GM18505 (cell line): Measurements from ENCODE around the gene EIPR1.

Source experiments
- ATAC-seq: cut with Tn5 transposase; IDR thresholded peaks from one replicate; pipeline ENCODE4 v1.9.1; 2021; ENCODE audit not compliant: unreplicated experiment
- POLR2A ChIP-seq: IDR thresholded peaks from 4 replicates; pipeline ENCODE4 v1.6.1; 2011; ENCODE audit warnings: borderline replicate concordance; ENCODE audit not compliant: insufficient read depth, insufficient read length; ENCODE audit errors: extremely low read depth

Gene EIPR1

DNA sequence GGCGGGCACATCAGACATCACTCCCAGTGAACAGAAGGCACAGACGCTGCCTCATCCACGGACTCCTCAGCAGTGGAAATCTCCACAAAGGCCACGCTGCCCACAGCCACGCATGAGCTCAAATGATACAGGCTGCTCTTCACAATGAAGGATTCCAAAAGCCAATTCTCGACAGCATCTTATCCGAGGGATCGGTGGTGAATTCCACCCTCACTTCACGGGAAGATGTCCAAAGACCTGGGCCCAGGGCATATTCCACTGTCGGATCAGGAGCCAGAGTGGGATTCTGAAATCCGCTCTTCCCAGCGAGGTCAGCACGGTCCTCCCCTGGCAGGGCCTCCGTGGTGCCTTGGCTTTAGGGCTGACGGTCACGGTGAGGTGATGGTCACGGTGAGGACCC, 55.8 kb downstream of the EIPR1 start:
- no peak for TF ChIP-seq POLR2A
- ATAC-seq = no peak

DNA sequence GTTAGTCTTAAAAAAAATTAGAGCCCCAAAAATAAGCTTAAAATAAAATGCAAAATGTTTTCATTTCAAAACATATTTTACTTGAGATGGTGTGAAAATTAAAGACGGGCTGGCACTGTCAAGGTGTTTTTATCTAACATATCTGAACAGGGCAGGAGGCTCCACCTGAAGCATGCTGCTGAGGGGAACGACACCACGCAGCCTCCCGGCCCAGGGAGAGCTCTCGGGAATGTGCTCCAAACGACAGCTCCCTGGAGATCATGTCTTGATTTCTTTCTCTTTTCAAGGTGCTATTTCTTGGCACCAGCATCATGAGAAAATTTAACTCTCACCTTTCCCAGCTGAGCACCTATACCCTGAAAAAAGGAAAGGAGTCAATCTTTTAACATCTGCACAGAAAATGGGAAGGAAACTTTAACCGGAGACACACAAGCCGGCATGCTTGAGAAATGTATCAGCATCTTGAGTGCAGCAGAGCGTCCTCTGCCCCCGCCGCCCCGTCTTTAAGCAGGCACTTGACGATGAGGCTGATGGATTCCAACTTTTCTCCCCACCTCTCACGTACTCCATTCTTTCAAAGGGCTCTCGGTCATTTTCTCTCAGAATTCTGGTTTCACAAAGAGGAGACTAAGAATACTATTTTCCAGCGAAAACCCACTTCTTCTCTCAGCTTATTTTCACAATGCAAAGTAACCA, 56.6 kb downstream of the EIPR1 start:
- TF ChIP-seq POLR2A = no peak
- no peak for ATAC-seq

- ATAC-seq = no peak
- no peak for TF ChIP-seq POLR2A
These were observed 57.7 kb downstream of the EIPR1 start for GRCh38 chr2:3319745-3320566.

- ATAC-seq = no peak
- no peak for TF ChIP-seq POLR2A
These were observed 58.5 kb downstream of the EIPR1 start for GRCh38 chr2:3319134-3319533.

DNA sequence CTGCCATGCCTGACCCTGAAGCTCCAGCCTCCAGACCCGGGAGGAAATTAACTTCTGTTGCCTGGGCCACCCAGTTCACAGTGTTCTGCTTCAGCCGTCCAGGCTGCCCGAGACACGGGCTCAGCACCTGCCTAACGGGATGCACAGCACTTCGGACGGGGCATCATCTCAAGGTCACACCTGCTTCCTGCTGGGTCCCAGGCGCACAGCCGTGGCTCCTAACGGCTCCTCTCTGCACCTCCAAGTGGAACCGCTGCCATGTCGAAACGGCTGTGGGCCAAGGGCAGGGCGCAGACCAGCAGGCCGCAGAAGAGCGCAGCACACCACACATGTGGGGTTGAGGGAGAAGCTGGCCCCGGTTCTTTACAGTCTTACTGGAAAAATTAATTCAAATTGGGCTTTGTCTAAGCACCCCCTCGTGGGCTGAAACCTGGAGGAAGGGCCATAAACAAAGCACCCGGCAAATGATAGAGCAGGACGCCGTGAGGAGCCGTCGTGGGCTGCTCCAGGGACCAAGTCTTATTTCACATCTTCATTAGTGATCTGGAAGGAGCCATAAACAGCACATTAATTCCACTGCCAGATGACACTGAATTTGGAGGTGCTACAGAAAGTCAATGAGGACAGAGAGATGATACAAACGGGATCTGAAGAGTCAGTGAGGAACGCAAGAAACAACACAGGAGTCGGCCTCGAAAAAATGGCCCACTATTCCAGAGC, 59.6 kb downstream of the EIPR1 start:
- TF ChIP-seq POLR2A = no peak
- ATAC-seq = no peak

- ATAC-seq = no peak
- no peak for TF ChIP-seq POLR2A
These were observed 60.3 kb downstream of the EIPR1 start for GRCh38 chr2:3317277-3317685.

GRCh38 chr2:3316456-3317276, 61.0 kb downstream of the EIPR1 start:
- no peak for TF ChIP-seq POLR2A
- ATAC-seq = no peak

GRCh38 chr2:3314626-3315025, 63.0 kb downstream of the EIPR1 start:
- no peak for TF ChIP-seq POLR2A
- no peak for ATAC-seq

- no peak for TF ChIP-seq POLR2A
- ATAC-seq = no peak
These were observed 63.7 kb downstream of the EIPR1 start for GRCh38 chr2:3313781-3314375.

- no peak for ATAC-seq
- TF ChIP-seq POLR2A = no peak
These were observed 64.9 kb downstream of the EIPR1 start for GRCh38 chr2:3312576-3313345.

- TF ChIP-seq POLR2A = no peak
- ATAC-seq = no peak
These were observed 66.0 kb downstream of the EIPR1 start for GRCh38 chr2:3311601-3312000.
